Measurements from ENCODE around the gene IRF1.

IRF1 gene

GRCh38 chr5:132510076-132510475, 19.5 kb upstream of the IRF1 start:
- peaks cover 8% of the 10 kb centered on the region for H3K36me3 Mint-ChIP-seq (ENCODE audit: low read depth)
- peaks cover 32% of the 10 kb centered on the region for H3K9me3 Mint-ChIP-seq
- H3K4me3 Mint-ChIP-seq: no peak overlapping the region
- TF ChIP-seq CTCF (IDR thresholded peaks at IDR 0.05; ENCODE audit: unreplicated experiment in 3 of 3): no peak
- H3K27ac Mint-ChIP-seq: no peak overlapping the region
- peaks cover 7% of the 10 kb centered on the region for H3K4me1 Mint-ChIP-seq
- no peaks in the 10 kb centered on the region for H3K27me3 Mint-ChIP-seq (ENCODE audit: low read depth)

- Mint-ChIP-seq H3K4me1 (peaks cover 7% of the 10 kb centered on the region), H3K27me3 (ENCODE audit: low read depth) (no peaks in the 10 kb centered on the region)
Observed at GRCh38 chr5:132506094-132506692, 15.6 kb upstream of the IRF1 start.

GRCh38 chr5:132505641-132506040, 15.1 kb upstream of the IRF1 start:
- Mint-ChIP-seq H3K27me3 (ENCODE audit: low read depth) (no peaks in the 10 kb centered on the region), H3K4me1 (peaks cover 7% of the 10 kb centered on the region), H3K36me3 (ENCODE audit: low read depth) (no peaks in the 10 kb centered on the region), H3K9me3 (peaks cover 13% of the 10 kb centered on the region), H3K4me3 (no peak overlapping the region), H3K27ac (peak overlapping the region in 1 of 3 experiments; percentile 61)
- no peak for TF ChIP-seq CTCF (IDR thresholded peaks at IDR 0.05; ENCODE audit: unreplicated experiment in 3 of 3)

More at GRCh38 chr5:132506094-132506692, 15.6 kb upstream of the IRF1 start:
- Mint-ChIP-seq H3K27ac (peak overlapping the region in 1 of 3 experiments; percentile 61), H3K9me3 (peaks cover 14% of the 10 kb centered on the region), H3K4me3 (no peak overlapping the region), H3K36me3 (ENCODE audit: low read depth) (no peaks in the 10 kb centered on the region)
- TF ChIP-seq CTCF (IDR thresholded peaks at IDR 0.05; ENCODE audit: unreplicated experiment in 3 of 3): peak; percentile 52 to 56 (median 56)

GRCh38 chr5:132504746-132505145, 14.2 kb upstream of the IRF1 start:
- Mint-ChIP-seq H3K9me3 (peaks cover 6% of the 10 kb centered on the region), H3K4me3 (no peak overlapping the region), H3K36me3 (ENCODE audit: low read depth) (no peaks in the 10 kb centered on the region), H3K27me3 (ENCODE audit: low read depth) (no peaks in the 10 kb centered on the region), H3K27ac (no peak overlapping the region), H3K4me1 (peaks cover 7% of the 10 kb centered on the region)
- TF ChIP-seq CTCF (IDR thresholded peaks at IDR 0.05; ENCODE audit: unreplicated experiment in 3 of 3): no peak

GRCh38 chr5:132503244-132503643, 12.7 kb upstream of the IRF1 start:
- Mint-ChIP-seq H3K27ac (peak overlapping the region in 1 of 3 experiments; percentile 20), H3K36me3 (ENCODE audit: low read depth) (no peaks in the 10 kb centered on the region), H3K9me3 (peaks cover 3% of the 10 kb centered on the region), H3K4me1 (peaks cover 7% of the 10 kb centered on the region), H3K27me3 (ENCODE audit: low read depth) (no peaks in the 10 kb centered on the region), H3K4me3 (no peak overlapping the region)
- TF ChIP-seq CTCF (IDR thresholded peaks at IDR 0.05; ENCODE audit: unreplicated experiment in 3 of 3): no peak

All from nephron (organoid).